ENCODE results near the gene ATP8B1. TPM values are rescaled to one million over a fixed set of nuclear protein-coding genes. Genes with fewer than 3 reads are reported as not detected.

ATP8B1 gene
- total and polyA plus RNA-seq, 4 donors: 3.9 to 22.0 (median 5.7) TPM

DNA sequence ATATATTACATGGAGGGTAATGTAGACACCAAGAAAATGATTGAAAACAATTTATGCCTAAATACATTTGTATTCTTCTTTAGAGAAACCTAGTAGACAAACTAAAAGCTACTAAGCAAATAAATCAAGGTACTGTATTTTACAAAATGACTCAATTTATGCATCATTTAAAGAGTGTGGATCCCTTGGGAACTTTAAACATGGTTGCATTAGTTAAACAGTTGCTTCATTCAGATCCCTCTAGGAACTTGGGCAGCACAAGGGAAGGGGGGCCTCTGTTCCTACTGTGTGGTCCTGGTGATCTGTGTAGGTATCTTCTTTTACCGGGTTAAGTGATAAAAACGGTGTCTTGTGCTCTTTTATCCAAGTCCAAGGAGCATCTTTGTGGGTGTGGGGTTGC is 31.5 kb upstream of the ATP8B1 start:
- no peaks in the 10 kb centered on the region for H3K9me3 ChIP-seq (ENCODE audit: control insufficient read depth in 4 of 4, low read length in 3 of 4)
- 95% methylated on average over 2 of the region's 2 CpGs for WGBS
- H3K27ac ChIP-seq (ENCODE audit: low read depth in 1 of 2, low read length in 2 of 2): no peak overlapping the region
- H3K36me3 ChIP-seq (ENCODE audit: control insufficient read depth in 4 of 4, insufficient read depth in 3 of 4, low read depth in 1 of 4, low read length in 3 of 4): no peaks in the 10 kb centered on the region
- TF ChIP-seq, protein P1, sequence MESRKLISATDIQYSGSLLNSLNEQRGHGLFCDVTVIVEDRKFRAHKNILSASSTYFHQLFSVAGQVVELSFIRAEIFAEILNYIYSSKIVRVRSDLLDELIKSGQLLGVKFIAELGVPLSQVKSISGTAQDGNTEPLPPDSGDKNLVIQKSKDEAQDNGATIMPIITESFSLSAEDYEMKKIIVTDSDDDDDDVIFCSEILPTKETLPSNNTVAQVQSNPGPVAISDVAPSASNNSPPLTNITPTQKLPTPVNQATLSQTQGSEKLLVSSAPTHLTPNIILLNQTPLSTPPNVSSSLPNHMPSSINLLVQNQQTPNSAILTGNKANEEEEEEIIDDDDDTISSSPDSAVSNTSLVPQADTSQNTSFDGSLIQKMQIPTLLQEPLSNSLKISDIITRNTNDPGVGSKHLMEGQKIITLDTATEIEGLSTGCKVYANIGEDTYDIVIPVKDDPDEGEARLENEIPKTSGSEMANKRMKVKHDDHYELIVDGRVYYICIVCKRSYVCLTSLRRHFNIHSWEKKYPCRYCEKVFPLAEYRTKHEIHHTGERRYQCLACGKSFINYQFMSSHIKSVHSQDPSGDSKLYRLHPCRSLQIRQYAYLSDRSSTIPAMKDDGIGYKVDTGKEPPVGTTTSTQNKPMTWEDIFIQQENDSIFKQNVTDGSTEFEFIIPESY (IDR thresholded peaks at IDR 0.05): no peak
- TF ChIP-seq HNF4A (conservative IDR thresholded peaks at IDR 0.05) (no peak), REST (IDR thresholded peaks at IDR 0.05) (no peak), HNF4G (IDR thresholded peaks at IDR 0.05) (no peak), GABPA (IDR thresholded peaks at IDR 0.05 in 1 of 2, conservative IDR thresholded peaks at IDR 0.05 in 1 of 2) (no peak), MAX (IDR thresholded peaks at IDR 0.05) (no peak), TAF1 (conservative IDR thresholded peaks at IDR 0.05) (no peak), EGR1 (IDR thresholded peaks at IDR 0.05; ENCODE audit: low read depth in 2 of 2) (no peak), YY1 (IDR thresholded peaks at IDR 0.05) (no peak), RXRA (IDR thresholded peaks at IDR 0.05) (no peak), FOXA2 (IDR thresholded peaks at IDR 0.05) (no peak), SP1 (IDR thresholded peaks at IDR 0.05) (no peak), ATF3 (IDR thresholded peaks at IDR 0.05) (no peak)
- H3K9ac ChIP-seq (ENCODE audit: low read depth in 1 of 2, low read length in 2 of 2): no peak overlapping the region
- no peak for DNase-seq (ENCODE audit: low spot score)
- H3K4me1 ChIP-seq (ENCODE audit: control insufficient read depth in 4 of 4, insufficient read depth in 4 of 4, low read length in 3 of 4): no peaks in the 10 kb centered on the region
- H3K4me3 ChIP-seq (ENCODE audit: low read depth in 1 of 3, low read length in 3 of 3): no peak overlapping the region
- H3K27me3 ChIP-seq (ENCODE audit: control insufficient read depth in 4 of 4, insufficient read depth in 4 of 4, low read length in 3 of 4): no peaks in the 10 kb centered on the region

GRCh38 chr18:57833441-57834101 is 30.5 kb upstream of the ATP8B1 start:
- 41% methylated on average over 8 of the region's 8 CpGs for WGBS
- no peaks in the 10 kb centered on the region for H3K27me3 ChIP-seq (ENCODE audit: control insufficient read depth in 4 of 4, insufficient read depth in 4 of 4, low read length in 3 of 4)
- no peak overlapping the region for H3K9ac ChIP-seq (ENCODE audit: low read depth in 1 of 2, low read length in 2 of 2)
- DNase-seq (ENCODE audit: low spot score): no peak
- H3K27ac ChIP-seq (ENCODE audit: low read depth in 1 of 2, low read length in 2 of 2): no peak overlapping the region
- no peaks in the 10 kb centered on the region for H3K36me3 ChIP-seq (ENCODE audit: control insufficient read depth in 4 of 4, insufficient read depth in 3 of 4, low read depth in 1 of 4, low read length in 3 of 4)
- no peaks in the 10 kb centered on the region for H3K9me3 ChIP-seq (ENCODE audit: control insufficient read depth in 4 of 4, low read length in 3 of 4)
- H3K4me3 ChIP-seq (ENCODE audit: low read depth in 1 of 3, low read length in 3 of 3): peak overlapping the region in 1 of 3 donors; percentile 14
- H3K4me1 ChIP-seq (ENCODE audit: control insufficient read depth in 4 of 4, insufficient read depth in 4 of 4, low read length in 3 of 4): no peaks in the 10 kb centered on the region
- TF ChIP-seq FOXA2 (IDR thresholded peaks at IDR 0.05): no peak
- TF ChIP-seq HNF4A (conservative IDR thresholded peaks at IDR 0.05): peak in 1 of 2 donors; percentile 44
- peak; percentile 43 to 78 for TF ChIP-seq JUND (IDR thresholded peaks at IDR 0.05)
- TF ChIP-seq YY1 (IDR thresholded peaks at IDR 0.05): peak; percentile 67
- no peak for TF ChIP-seq GABPA (IDR thresholded peaks at IDR 0.05 in 1 of 2, conservative IDR thresholded peaks at IDR 0.05 in 1 of 2)
- peak; percentile 75 to 78 for TF ChIP-seq RXRA (IDR thresholded peaks at IDR 0.05)
- no peak for TF ChIP-seq FOXA1 (IDR thresholded peaks at IDR 0.05)
- TF ChIP-seq EGR1 (IDR thresholded peaks at IDR 0.05; ENCODE audit: low read depth in 2 of 2): no peak
- peak in 1 of 2 donors; percentile 51 for TF ChIP-seq RAD21 (IDR thresholded peaks at IDR 0.05)
- TF ChIP-seq SP1 (IDR thresholded peaks at IDR 0.05): peak; percentile 53

Data from liver (tissue), 9 donors.